Stimulated activated CD4-positive, alpha-beta T cell treated with anti-CD3 and anti-CD28 coated beads, Interleukin-15, amount 100 ng/mL, for 1 hour (primary cell): ENCODE measurements around the gene RNASE8.

Source experiments
- DNase-seq, 2 donors: peaks; one replicate each; pipeline ENCODE4 v3.0.0-alpha.2; 2020; ENCODE audit warnings: low read depth in 1 of 2, low spot score in 1 of 2

RNASE8 gene

GRCh38 chr14:21053184-21054122 lies 4.2 kb upstream of the RNASE8 start:
- no peak for DNase-seq

GRCh38 chr14:21054123-21054767 lies 3.4 kb upstream of the RNASE8 start:
- no peak for DNase-seq

- no peak for DNase-seq
Observed at GRCh38 chr14:21054768-21055145, 2.9 kb upstream of the RNASE8 start.

- no peak for DNase-seq
Observed at GRCh38 chr14:21055432-21056117, 2.0 kb upstream of the RNASE8 start.

GRCh38 chr14:21056520-21057163 lies 980 bp upstream of the RNASE8 start:
- DNase-seq, result no peak

GRCh38 chr14:21058903-21059302 lies 1.3 kb downstream of the RNASE8 start:
- DNase-seq, result no peak

GRCh38 chr14:21059842-21060613 lies 2.4 kb downstream of the RNASE8 start:
- no peak for DNase-seq

GRCh38 chr14:21060614-21061346 lies 3.2 kb downstream of the RNASE8 start:
- DNase-seq, result no peak

- no peak for DNase-seq
Observed at GRCh38 chr14:21061347-21061668, 3.7 kb downstream of the RNASE8 start.

GRCh38 chr14:21063479-21063878 lies 5.9 kb downstream of the RNASE8 start:
- DNase-seq, result no peak

GRCh38 chr14:21066882-21067502 lies 9.4 kb downstream of the RNASE8 start:
- DNase-seq, result no peak

- DNase-seq, result no peak
Observed at GRCh38 chr14:21068521-21069387, 11.1 kb downstream of the RNASE8 start.

- no peak for DNase-seq
Observed at GRCh38 chr14:21069388-21070082, 11.9 kb downstream of the RNASE8 start.

GRCh38 chr14:21070083-21070609 lies 12.5 kb downstream of the RNASE8 start, which contains the start of gene ARHGEF40:
Gene ARHGEF40, plus strand, starts transcription at chr14:21070304. Its CDS starts 93 bp downstream, at chr14:21070397.
- no peak for DNase-seq

- no peak for DNase-seq
Observed at GRCh38 chr14:21070610-21071224, 13.1 kb downstream of the RNASE8 start.

GRCh38 chr14:21071225-21072030 lies 13.8 kb downstream of the RNASE8 start:
- DNase-seq, result no peak
